GM12878 (cell line): ENCODE results near the gene ATP1B1. TPM values are rescaled to one million over a fixed set of nuclear protein-coding genes. Genes with fewer than 3 reads are reported as not detected.

Experiments
- CHD2 ChIP-seq: IDR thresholded peaks from 2 replicates; pipeline ENCODE4 v1.6.1; 2011; ENCODE audit warnings: low read depth, low read length, improper control_type of control experiment, borderline replicate concordance
- IKZF2 ChIP-seq, 2 experiments: fragments of 450-650 bp; IDR thresholded peaks; 2 replicates each; pipeline ENCODE4 v1.6.1; 2017; ENCODE audit warnings: mild to moderate bottlenecking in 2 of 2, moderate library complexity in 2 of 2
- JUND ChIP-seq: IDR thresholded peaks from 2 replicates; pipeline ENCODE4 v1.6.1; 2012; ENCODE audit warnings: low read depth, mild to moderate bottlenecking, low read length, improper control_type of control experiment, moderate library complexity
- NBN ChIP-seq: fragments of 450-650 bp; IDR thresholded peaks from 2 replicates; pipeline ENCODE4 v1.6.1; 2016
- RAD21 ChIP-seq: IDR thresholded peaks from 2 replicates; pipeline ENCODE4 v1.6.1; 2011; ENCODE audit warnings: mild to moderate bottlenecking, low read depth, low read length, moderate library complexity; ENCODE audit not compliant: insufficient read depth
- RBBP5 ChIP-seq: fragments of 200-600 bp; sonication (generic); conservative IDR thresholded peaks from 2 replicates; pipeline ENCODE4 v1.6.1; 2016
- RUNX3 ChIP-seq: IDR thresholded peaks from 2 replicates; pipeline ENCODE4 v1.6.1; 2012; ENCODE audit warnings: low read length, inconsistent platforms
- SMC3 ChIP-seq: IDR thresholded peaks from 2 replicates; pipeline ENCODE4 v1.6.1; 2011; ENCODE audit warnings: low read length, improper control_type of control experiment, borderline replicate concordance
- SREBF1 ChIP-seq: IDR thresholded peaks from 2 replicates; pipeline ENCODE4 v1.6.1; 2012; ENCODE audit warnings: mild to moderate bottlenecking, low read length
- polyA plus RNA-seq, 11 experiments: library from polyadenylated mRNA; depleted of rRNA in 4 of 11; unstranded in 6 of 11; stranded (reverse) in 5 of 11; fragments of >200 nt; fragmentation: Nextera tagmentation in 4 of 11; fragmentation: Illumina TruSeq in 1 of 11; extraction: Ambion mirVana in 4 of 11; extraction: Trizol in 1 of 11; gene quantifications; 1 replicate in 1 of 11; 2 replicates in 10 of 11; pipeline versions ENCODE4 v1.2.1 to v1.2.3, GENCODE V29; 2011 to 2016; ENCODE audit warnings: inconsistent platforms in 2 of 11, missing spikeins in 2 of 11, low read depth in 1 of 11
- total RNA-seq, 4 experiments: library from RNA; depleted of rRNA in 3 of 4; stranded (reverse); fragments of >200 nt in 3 of 4; fragmentation: Illumina TruSeq in 1 of 4; extraction: Trizol in 1 of 4; gene quantifications; 2 replicates each; pipeline versions ENCODE4 v1.2.1 to v1.2.3, GENCODE V29; 2013 to 2021
- TF ChIP-seq, protein P1 (sequence below): fragments of 450-650 bp; IDR thresholded peaks from 2 replicates; pipeline ENCODE4 v1.6.1; 2017; ENCODE audit warnings: mild to moderate bottlenecking, low read depth, inconsistent platforms; ENCODE audit not compliant: poor library complexity, severe bottlenecking
- TF ChIP-seq, protein P2 (sequence below): fragments of 450-650 bp; IDR thresholded peaks from 2 replicates; pipeline ENCODE4 v1.6.1; 2017; ENCODE audit warnings: mild to moderate bottlenecking, moderate library complexity
- TF ChIP-seq, protein P3 (sequence below): fragments of 450-650 bp; IDR thresholded peaks from 2 replicates; pipeline ENCODE4 v1.6.1; 2017; ENCODE audit warnings: mild to moderate bottlenecking, moderate library complexity

Gene ATP1B1
- total and polyA plus RNA-seq, 10 of the 15 experiments (the other 5 are each of a cell fraction or from before 2014, with no cell fraction given): 0.84 to 14.0 (median 1.4) TPM

DNA sequence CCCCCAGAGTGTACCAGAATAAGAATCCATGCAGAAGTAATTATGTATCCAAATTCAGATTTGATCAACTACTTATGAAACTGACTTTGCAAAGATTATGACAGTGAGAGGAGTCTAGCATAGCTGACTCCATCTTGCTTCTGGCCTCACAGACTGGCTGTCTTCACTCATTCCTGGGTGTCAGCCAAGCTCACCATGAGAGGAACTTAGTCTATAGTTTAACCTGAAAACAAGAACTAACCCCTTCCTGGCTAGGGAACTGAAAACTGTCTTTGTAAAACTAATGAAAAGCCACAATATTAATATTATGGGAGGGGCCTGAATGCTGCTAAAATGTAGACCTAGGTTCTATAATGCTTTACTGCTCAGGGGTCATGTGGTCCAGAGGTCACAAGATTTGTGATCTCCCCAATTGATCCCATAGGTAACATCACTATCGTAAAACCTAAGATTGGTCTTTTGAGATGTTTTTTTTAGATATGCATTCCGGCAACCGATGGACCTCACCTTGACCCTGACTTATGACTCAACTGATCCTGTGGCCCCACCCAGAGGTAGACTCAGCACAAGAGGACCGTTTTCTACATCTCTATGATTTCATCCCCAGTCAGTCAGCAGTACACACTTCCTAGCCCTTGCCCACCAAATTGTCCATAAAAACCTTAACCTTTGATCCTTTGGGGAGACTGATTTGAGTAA lies 55.2 kb downstream of the ATP1B1 start (continued):
- TF ChIP-seq RAD21: peak; percentile 66
- peak; percentile 19; the same call in 1 of the 2 replicates for TF ChIP-seq SMC3
- TF ChIP-seq JUND: no peak
- TF ChIP-seq NBN: 0 out of 2 replicates have a peak, but pooled peaks have one; percentile 17
- 0 out of 2 replicates have a peak, but pooled peaks have one; percentile 37 for TF ChIP-seq RUNX3
- TF ChIP-seq, protein P1, sequence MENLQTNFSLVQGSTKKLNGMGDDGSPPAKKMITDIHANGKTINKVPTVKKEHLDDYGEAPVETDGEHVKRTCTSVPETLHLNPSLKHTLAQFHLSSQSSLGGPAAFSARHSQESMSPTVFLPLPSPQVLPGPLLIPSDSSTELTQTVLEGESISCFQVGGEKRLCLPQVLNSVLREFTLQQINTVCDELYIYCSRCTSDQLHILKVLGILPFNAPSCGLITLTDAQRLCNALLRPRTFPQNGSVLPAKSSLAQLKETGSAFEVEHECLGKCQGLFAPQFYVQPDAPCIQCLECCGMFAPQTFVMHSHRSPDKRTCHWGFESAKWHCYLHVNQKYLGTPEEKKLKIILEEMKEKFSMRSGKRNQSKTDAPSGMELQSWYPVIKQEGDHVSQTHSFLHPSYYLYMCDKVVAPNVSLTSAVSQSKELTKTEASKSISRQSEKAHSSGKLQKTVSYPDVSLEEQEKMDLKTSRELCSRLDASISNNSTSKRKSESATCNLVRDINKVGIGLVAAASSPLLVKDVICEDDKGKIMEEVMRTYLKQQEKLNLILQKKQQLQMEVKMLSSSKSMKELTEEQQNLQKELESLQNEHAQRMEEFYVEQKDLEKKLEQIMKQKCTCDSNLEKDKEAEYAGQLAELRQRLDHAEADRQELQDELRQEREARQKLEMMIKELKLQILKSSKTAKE: peak; percentile 19
- TF ChIP-seq, protein P2, sequence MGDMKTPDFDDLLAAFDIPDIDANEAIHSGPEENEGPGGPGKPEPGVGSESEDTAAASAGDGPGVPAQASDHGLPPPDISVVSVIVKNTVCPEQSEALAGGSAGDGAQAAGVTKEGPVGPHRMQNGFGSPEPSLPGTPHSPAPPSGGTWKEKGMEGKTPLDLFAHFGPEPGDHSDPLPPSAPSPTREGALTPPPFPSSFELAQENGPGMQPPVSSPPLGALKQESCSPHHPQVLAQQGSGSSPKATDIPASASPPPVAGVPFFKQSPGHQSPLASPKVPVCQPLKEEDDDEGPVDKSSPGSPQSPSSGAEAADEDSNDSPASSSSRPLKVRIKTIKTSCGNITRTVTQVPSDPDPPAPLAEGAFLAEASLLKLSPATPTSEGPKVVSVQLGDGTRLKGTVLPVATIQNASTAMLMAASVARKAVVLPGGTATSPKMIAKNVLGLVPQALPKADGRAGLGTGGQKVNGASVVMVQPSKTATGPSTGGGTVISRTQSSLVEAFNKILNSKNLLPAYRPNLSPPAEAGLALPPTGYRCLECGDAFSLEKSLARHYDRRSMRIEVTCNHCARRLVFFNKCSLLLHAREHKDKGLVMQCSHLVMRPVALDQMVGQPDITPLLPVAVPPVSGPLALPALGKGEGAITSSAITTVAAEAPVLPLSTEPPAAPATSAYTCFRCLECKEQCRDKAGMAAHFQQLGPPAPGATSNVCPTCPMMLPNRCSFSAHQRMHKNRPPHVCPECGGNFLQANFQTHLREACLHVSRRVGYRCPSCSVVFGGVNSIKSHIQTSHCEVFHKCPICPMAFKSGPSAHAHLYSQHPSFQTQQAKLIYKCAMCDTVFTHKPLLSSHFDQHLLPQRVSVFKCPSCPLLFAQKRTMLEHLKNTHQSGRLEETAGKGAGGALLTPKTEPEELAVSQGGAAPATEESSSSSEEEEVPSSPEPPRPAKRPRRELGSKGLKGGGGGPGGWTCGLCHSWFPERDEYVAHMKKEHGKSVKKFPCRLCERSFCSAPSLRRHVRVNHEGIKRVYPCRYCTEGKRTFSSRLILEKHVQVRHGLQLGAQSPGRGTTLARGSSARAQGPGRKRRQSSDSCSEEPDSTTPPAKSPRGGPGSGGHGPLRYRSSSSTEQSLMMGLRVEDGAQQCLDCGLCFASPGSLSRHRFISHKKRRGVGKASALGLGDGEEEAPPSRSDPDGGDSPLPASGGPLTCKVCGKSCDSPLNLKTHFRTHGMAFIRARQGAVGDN: peak; percentile 100
- TF ChIP-seq RBBP5: no peak
- TF ChIP-seq, protein P3, sequence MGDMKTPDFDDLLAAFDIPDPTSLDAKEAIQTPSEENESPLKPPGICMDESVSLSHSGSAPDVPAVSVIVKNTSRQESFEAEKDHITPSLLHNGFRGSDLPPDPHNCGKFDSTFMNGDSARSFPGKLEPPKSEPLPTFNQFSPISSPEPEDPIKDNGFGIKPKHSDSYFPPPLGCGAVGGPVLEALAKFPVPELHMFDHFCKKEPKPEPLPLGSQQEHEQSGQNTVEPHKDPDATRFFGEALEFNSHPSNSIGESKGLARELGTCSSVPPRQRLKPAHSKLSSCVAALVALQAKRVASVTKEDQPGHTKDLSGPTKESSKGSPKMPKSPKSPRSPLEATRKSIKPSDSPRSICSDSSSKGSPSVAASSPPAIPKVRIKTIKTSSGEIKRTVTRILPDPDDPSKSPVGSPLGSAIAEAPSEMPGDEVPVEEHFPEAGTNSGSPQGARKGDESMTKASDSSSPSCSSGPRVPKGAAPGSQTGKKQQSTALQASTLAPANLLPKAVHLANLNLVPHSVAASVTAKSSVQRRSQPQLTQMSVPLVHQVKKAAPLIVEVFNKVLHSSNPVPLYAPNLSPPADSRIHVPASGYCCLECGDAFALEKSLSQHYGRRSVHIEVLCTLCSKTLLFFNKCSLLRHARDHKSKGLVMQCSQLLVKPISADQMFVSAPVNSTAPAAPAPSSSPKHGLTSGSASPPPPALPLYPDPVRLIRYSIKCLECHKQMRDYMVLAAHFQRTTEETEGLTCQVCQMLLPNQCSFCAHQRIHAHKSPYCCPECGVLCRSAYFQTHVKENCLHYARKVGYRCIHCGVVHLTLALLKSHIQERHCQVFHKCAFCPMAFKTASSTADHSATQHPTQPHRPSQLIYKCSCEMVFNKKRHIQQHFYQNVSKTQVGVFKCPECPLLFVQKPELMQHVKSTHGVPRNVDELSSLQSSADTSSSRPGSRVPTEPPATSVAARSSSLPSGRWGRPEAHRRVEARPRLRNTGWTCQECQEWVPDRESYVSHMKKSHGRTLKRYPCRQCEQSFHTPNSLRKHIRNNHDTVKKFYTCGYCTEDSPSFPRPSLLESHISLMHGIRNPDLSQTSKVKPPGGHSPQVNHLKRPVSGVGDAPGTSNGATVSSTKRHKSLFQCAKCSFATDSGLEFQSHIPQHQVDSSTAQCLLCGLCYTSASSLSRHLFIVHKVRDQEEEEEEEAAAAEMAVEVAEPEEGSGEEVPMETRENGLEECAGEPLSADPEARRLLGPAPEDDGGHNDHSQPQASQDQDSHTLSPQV: peak; percentile 99
- no peak for TF ChIP-seq SREBF1
- no peak for TF ChIP-seq CHD2
- TF ChIP-seq IKZF2 (IDR thresholded peaks at IDR 0.05): peak in 1 of 2 experiments; percentile 23; a peak in 2 of 4 replicates
